ENCODE data around the gene POU2AF1. TPM values are rescaled to one million over a fixed set of nuclear protein-coding genes. Genes with fewer than 3 reads are reported as not detected.

POU2AF1 gene
- total and polyA plus RNA-seq, 2 donors, result 1.0 TPM

DNA sequence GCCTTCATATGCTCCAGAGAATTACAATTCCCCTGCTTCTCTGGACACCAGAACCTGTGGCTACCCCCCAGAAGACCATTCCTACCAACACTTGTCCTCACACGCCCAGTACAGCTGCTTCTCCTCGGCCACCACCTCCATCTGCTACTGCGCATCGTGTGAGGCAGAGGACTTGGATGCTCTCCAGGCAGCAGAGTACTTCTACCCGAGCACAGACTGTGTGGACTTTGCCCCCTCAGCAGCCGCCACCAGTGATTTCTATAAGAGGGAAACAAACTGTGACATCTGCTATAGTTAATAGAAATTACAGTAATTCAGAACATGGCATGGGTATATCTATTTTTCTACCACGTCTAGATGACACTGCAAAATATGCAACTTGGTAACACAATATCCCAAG, 70.9 kb downstream of the POU2AF1 start:
- Histone ChIP-seq H3K36me3 (ENCODE audit: insufficient read depth) (no peaks in the 10 kb centered on the region), H3K4me1 (ENCODE audit: insufficient read depth) (no peaks in the 10 kb centered on the region), H3K27ac (ENCODE audit: low read depth) (no peak overlapping the region), H3K4me3 (ENCODE audit: low read depth, low read length) (no peak overlapping the region)
- WGBS, result 59% methylated on average over 7 of the region's 7 CpGs
- no peak for DNase-seq (ENCODE audit: extremely low spot score)

DNA sequence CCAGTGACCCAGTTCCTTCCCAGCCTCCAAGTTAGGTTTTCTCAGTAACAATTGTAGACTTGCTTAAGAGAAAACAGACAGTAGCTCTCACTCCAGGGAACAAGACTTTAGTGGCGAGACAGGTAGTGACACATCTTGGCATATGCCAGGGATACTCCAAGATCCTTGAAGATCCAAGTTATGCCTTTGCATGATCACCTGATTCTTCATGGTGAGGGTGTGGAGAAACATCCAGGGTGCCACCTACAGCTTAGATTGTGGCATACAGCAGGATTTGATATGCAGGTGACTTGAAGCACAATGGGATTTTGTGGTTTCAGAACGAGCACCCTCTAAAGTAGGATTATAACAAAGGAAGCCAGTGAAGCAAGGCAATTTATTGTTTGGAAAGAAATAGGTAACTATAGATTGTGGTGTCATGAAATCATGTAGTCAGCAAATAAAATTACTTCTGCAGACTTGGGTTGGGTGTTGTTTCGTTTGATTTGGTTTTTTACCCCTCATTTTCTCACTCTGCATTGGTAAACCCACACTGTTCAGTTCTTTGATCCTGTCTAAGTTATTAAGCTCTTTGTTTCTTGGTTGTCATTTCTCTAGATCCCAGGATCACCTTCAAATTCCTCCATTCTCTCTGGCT, 71.5 kb downstream of the POU2AF1 start:
- H3K4me1 ChIP-seq (ENCODE audit: insufficient read depth), result no peaks in the 10 kb centered on the region

DNA sequence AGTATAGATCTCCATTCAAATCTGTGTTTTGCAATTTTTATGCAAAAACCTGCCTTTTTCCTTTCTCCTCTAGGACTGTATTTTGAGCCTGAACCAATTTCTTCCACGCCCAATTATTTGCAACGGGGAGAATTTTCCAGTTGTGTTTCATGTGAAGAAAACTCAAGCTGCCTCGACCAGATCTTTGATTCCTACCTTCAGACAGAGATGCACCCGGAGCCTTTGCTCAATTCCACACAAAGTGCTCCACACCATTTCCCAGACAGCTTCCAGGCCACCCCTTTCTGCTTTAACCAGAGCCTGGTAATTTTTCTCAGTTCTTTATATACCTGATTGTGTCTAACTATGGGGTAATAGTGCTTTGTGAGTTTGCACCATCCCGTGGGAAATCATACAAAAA, 72.8 kb downstream of the POU2AF1 start:
- Histone ChIP-seq H3K4me1 (ENCODE audit: insufficient read depth) (no peaks in the 10 kb centered on the region), H3K36me3 (ENCODE audit: insufficient read depth) (no peaks in the 10 kb centered on the region), H3K4me3 (ENCODE audit: low read depth, low read length) (no peak overlapping the region), H3K27ac (ENCODE audit: low read depth) (no peak overlapping the region)
- 88% methylated on average over 5 of the region's 5 CpGs for WGBS
- no peak for DNase-seq (ENCODE audit: extremely low spot score)

More for the DNA sequence above, 71.5 kb downstream of the POU2AF1 start:
- 85% methylated on average over 3 of the region's 3 CpGs for WGBS
- no peak overlapping the region for H3K27ac ChIP-seq (ENCODE audit: low read depth)
- H3K4me3 ChIP-seq (ENCODE audit: low read depth, low read length), result no peak overlapping the region
- DNase-seq (ENCODE audit: extremely low spot score), result no peak
- H3K36me3 ChIP-seq (ENCODE audit: insufficient read depth), result no peaks in the 10 kb centered on the region

DNA sequence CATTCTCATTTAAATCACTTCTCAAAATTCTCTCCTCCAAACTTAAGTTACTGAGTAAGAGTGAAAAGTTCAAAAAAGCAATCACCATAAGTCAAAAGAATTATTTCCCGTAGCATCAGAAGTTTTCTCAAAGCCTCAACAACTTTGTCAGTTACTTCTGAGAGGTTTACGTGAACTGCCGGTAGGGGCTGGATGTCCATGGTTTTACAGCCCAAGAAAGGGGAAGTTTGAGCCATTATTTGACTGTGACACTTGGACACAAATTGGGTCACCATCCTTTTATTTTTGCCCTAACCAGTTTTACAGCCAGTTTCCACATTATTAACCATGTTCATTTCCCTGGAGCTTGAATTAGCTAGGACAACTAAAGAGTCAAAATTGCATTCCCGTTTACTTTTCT, 73.2 kb downstream of the POU2AF1 start:
- WGBS, result 84% methylated on average over 4 of the region's 4 CpGs
- Histone ChIP-seq H3K36me3 (ENCODE audit: insufficient read depth) (no peaks in the 10 kb centered on the region), H3K4me3 (ENCODE audit: low read depth, low read length) (no peak overlapping the region), H3K27ac (ENCODE audit: low read depth) (no peak overlapping the region), H3K4me1 (ENCODE audit: insufficient read depth) (no peaks in the 10 kb centered on the region)
- DNase-seq (ENCODE audit: extremely low spot score), result no peak

DNA sequence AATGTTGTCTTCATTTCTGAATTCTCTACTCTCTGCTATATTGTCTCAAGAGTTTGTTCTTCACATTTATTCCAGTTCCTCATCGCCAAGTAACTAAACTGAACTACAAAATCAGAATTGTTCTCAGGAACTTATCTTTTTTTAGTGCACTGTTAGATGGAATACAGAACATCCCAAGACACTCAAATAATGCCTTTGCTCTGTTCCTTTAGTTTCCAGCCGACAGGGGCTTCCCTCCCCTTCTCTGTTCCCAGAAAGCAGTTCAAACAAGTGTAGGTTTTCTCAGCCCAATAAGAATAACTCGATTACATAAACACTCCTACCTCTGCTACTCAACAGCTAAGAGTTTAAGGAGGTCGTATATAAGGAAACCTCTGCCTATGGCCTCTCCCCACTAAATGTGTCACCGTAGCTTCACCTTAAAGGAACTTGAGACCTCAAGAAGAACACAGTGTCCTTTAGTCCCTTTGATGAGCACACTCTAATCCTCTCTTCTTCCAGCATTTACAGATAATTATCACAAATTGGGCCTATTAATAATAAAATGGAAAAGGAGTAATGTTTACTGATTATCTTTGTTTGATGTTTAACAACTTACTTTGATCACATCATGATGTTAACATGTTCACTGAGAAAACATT, 73.8 kb downstream of the POU2AF1 start:
- Histone ChIP-seq H3K4me1 (ENCODE audit: insufficient read depth) (no peaks in the 10 kb centered on the region), H3K27ac (ENCODE audit: low read depth) (no peak overlapping the region), H3K4me3 (ENCODE audit: low read depth, low read length) (no peak overlapping the region), H3K36me3 (ENCODE audit: insufficient read depth) (no peaks in the 10 kb centered on the region)
- no peak for DNase-seq (ENCODE audit: extremely low spot score)
- WGBS, result 76% methylated on average over 5 of the region's 5 CpGs

DNA sequence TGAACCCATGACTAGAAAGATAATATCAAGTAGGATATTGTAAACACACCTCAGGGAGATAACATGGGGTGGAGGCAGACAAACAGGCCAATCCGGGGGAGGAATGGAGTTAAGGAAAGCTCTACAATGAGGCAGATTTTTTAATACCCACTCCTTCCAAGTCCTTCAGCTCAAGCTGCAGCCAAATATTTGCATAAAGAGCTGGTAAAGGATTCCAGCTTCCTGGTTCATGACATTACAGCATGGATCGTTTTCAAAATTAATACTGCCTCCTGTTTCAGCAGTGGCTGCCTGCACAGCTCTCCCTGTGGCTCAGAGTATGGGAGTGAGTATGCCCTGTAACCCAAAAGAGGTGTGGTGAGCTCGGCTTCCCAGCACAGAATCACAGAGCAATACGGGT, 75.6 kb downstream of the POU2AF1 start:
- no peak overlapping the region for H3K4me3 ChIP-seq (ENCODE audit: low read depth, low read length)
- no peaks in the 10 kb centered on the region for H3K4me1 ChIP-seq (ENCODE audit: insufficient read depth)
- 20% methylated on average over 4 of the region's 4 CpGs for WGBS
- H3K27ac ChIP-seq (ENCODE audit: low read depth), result no peak overlapping the region
- no peaks in the 10 kb centered on the region for H3K36me3 ChIP-seq (ENCODE audit: insufficient read depth)
- DNase-seq (ENCODE audit: extremely low spot score), result peak; percentile 61

DNA sequence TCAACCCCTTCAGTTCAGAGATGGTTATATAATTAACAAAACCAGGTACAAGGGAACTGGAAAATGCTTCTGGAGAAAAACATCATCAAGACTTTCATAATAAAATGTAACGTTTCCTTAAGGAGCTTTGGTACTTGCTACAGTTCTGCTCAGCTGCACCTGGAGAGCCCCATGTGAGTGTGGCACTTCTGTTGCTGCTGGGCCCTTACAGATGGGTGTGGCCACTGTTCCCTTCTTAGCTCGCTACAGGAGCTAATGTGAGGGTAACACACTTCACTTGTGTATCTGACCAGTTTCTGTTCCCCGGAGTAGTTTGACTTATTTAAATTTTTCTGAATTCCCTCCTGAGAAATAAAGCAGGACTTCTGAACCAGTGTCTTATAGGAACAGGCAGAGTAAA, 76.8 kb downstream of the POU2AF1 start:
- no peaks in the 10 kb centered on the region for H3K36me3 ChIP-seq (ENCODE audit: insufficient read depth)
- peak overlapping the region; percentile 24 for H3K27ac ChIP-seq (ENCODE audit: low read depth)
- WGBS, result 63% methylated on average over 3 of the region's 3 CpGs
- H3K4me1 ChIP-seq (ENCODE audit: insufficient read depth), result peaks cover 2% of the 10 kb centered on the region
- DNase-seq (ENCODE audit: extremely low spot score), result no peak
- no peak overlapping the region for H3K4me3 ChIP-seq (ENCODE audit: low read depth, low read length)

Small RNA genes within 50 kb of the gene (small RNA-seq; reads per million reads assigned to genes)
- gene MIR4491 (not detected), gene RNU2-60P (not detected)

Other genes with a start within 250 kb of the POU2AF1 start
- not detected for gene POU2AF2, start 133.6 kb downstream of the POU2AF1 start, total RNA-seq
- 0.19 TPM for gene POU2AF2, start 133.6 kb downstream of the POU2AF1 start, polyA plus RNA-seq
- 2.5 TPM for gene POU2AF3, start 80.7 kb downstream of the POU2AF1 start, total RNA-seq
- 7.7 TPM for gene POU2AF3, start 80.7 kb downstream of the POU2AF1 start, polyA plus RNA-seq
- gene BTG4, start 133.1 kb upstream of the POU2AF1 start, total RNA-seq, result not detected
- not detected for gene BTG4, start 133.1 kb upstream of the POU2AF1 start, polyA plus RNA-seq
- not detected for gene HOATZ, start 135.5 kb upstream of the POU2AF1 start, total RNA-seq
- gene HOATZ, start 135.5 kb upstream of the POU2AF1 start, polyA plus RNA-seq, result not detected
- 19.2 TPM for gene LAYN, start 161.4 kb upstream of the POU2AF1 start, total RNA-seq
- gene LAYN, start 161.4 kb upstream of the POU2AF1 start, polyA plus RNA-seq, result 13.0 TPM
- 14.2 TPM for gene SIK2, start 223.2 kb upstream of the POU2AF1 start, total RNA-seq
- 10.4 TPM for gene SIK2, start 223.2 kb upstream of the POU2AF1 start, polyA plus RNA-seq